Spleen (tissue), 7 donors: ENCODE results near the gene CACNA1C.

Source experiments
- POLR2A ChIP-seq, 3 donors: fragments of 450-650 bp; IDR thresholded peaks; one replicate each; pipeline ENCODE4 v1.5.1; 2017; ENCODE audit warnings: antibody characterized with exemption in 3 of 3, mild to moderate bottlenecking in 1 of 3
- TF ChIP-seq, protein P1 (sequence below), 11 experiments: fragments of 200-600 bp in 7 of 11; fragments of 450-650 bp in 4 of 11; sonication (generic) in 4 of 11; IDR thresholded peaks in 8 of 11; conservative IDR thresholded peaks in 3 of 11; 1 replicate in 7 of 11; 2 replicates in 4 of 11; pipeline versions ENCODE4 v1.4.0 to v1.8.0; 2016 to 2021; ENCODE audit warnings: antibody characterized with exemption in 11 of 11, inconsistent platforms in 4 of 11, mild to moderate bottlenecking in 1 of 11
- donor health status: DM: no; HTN: no; CAD: no; lungs with moderate emphysema.
- donor health status: DM: no; HTN: no; CAD: no.
- donor health status: DM: no; HTN: no; CAD: no.

GRCh38 chr12:2020511-2020910, 32.3 kb upstream of the CACNA1C start:
- TF ChIP-seq, protein P1, sequence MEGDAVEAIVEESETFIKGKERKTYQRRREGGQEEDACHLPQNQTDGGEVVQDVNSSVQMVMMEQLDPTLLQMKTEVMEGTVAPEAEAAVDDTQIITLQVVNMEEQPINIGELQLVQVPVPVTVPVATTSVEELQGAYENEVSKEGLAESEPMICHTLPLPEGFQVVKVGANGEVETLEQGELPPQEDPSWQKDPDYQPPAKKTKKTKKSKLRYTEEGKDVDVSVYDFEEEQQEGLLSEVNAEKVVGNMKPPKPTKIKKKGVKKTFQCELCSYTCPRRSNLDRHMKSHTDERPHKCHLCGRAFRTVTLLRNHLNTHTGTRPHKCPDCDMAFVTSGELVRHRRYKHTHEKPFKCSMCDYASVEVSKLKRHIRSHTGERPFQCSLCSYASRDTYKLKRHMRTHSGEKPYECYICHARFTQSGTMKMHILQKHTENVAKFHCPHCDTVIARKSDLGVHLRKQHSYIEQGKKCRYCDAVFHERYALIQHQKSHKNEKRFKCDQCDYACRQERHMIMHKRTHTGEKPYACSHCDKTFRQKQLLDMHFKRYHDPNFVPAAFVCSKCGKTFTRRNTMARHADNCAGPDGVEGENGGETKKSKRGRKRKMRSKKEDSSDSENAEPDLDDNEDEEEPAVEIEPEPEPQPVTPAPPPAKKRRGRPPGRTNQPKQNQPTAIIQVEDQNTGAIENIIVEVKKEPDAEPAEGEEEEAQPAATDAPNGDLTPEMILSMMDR (IDR thresholded peaks at IDR 0.05 in 8 of 11, conservative IDR thresholded peaks at IDR 0.05 in 3 of 11): no peak
- no peak for TF ChIP-seq POLR2A (IDR thresholded peaks at IDR 0.05)
